ENCODE data around the gene KLK10. TPM values are rescaled to one million over a fixed set of nuclear protein-coding genes. Genes with fewer than 3 reads are reported as not detected.
"Not testable (repeated sequence)": the region's sequence is repeated elsewhere in the genome, so short reads cannot be mapped to it uniquely, and the experiment has no call there.

KLK10 gene
- total RNA-seq, 1 donor from 2014 or later: not detected

- DNase-seq (ENCODE audit: low spot score, unreplicated experiment): no peak
- Mint-ChIP-seq H3K36me3 (ENCODE audit: insufficient read depth) (no peaks in the 10 kb centered on the region), H3K27me3 (peaks cover 40% of the 10 kb centered on the region), H3K9me3 (ENCODE audit: low read depth) (no peaks in the 10 kb centered on the region), H3K27ac (peak overlapping the region; percentile 10), H3K4me3 (ENCODE audit: low read depth) (no peak overlapping the region), H3K4me1 (ENCODE audit: low read depth) (peaks cover 11% of the 10 kb centered on the region)
- TF ChIP-seq CTCF (IDR thresholded peaks at IDR 0.05; ENCODE audit: unreplicated experiment): no peak
These were observed 20.8 kb downstream of the KLK10 start for GRCh38 chr19:50998686-50999085.

- Mint-ChIP-seq H3K4me1 (ENCODE audit: low read depth) (peaks cover 11% of the 10 kb centered on the region), H3K4me3 (ENCODE audit: low read depth) (no peak overlapping the region), H3K27me3 (peaks cover 36% of the 10 kb centered on the region), H3K9me3 (ENCODE audit: low read depth) (no peaks in the 10 kb centered on the region), H3K27ac (peak overlapping the region; percentile 2), H3K36me3 (ENCODE audit: insufficient read depth) (no peaks in the 10 kb centered on the region)
- DNase-seq (ENCODE audit: low spot score, unreplicated experiment): no peak
- no peak for TF ChIP-seq CTCF (IDR thresholded peaks at IDR 0.05; ENCODE audit: unreplicated experiment)
These were observed 21.4 kb downstream of the KLK10 start for GRCh38 chr19:50998061-50998460.

GRCh38 chr19:50994129-50994528, 25.4 kb downstream of the KLK10 start:
- Mint-ChIP-seq H3K4me1 (ENCODE audit: low read depth) (peaks cover 8% of the 10 kb centered on the region), H3K4me3 (ENCODE audit: low read depth) (no peak overlapping the region), H3K27me3 (peaks cover 27% of the 10 kb centered on the region), H3K36me3 (ENCODE audit: insufficient read depth) (no peaks in the 10 kb centered on the region), H3K27ac (no peak overlapping the region), H3K9me3 (ENCODE audit: low read depth) (no peaks in the 10 kb centered on the region)
- no peak for TF ChIP-seq CTCF (IDR thresholded peaks at IDR 0.05; ENCODE audit: unreplicated experiment)
- DNase-seq (ENCODE audit: low spot score, unreplicated experiment): no peak

GRCh38 chr19:50992666-50993035, 26.9 kb downstream of the KLK10 start:
- Mint-ChIP-seq H3K27ac (no peak overlapping the region), H3K9me3 (ENCODE audit: low read depth) (no peaks in the 10 kb centered on the region), H3K36me3 (ENCODE audit: insufficient read depth) (no peaks in the 10 kb centered on the region), H3K4me1 (ENCODE audit: low read depth) (no peaks in the 10 kb centered on the region), H3K27me3 (peaks cover 34% of the 10 kb centered on the region), H3K4me3 (ENCODE audit: low read depth) (no peak overlapping the region)
- no peak for TF ChIP-seq CTCF (IDR thresholded peaks at IDR 0.05; ENCODE audit: unreplicated experiment)
- no peak for DNase-seq (ENCODE audit: low spot score, unreplicated experiment)

- not testable (repeated sequence) for H3K27ac Mint-ChIP-seq; H3K4me1 Mint-ChIP-seq (ENCODE audit: low read depth); H3K9me3 Mint-ChIP-seq (ENCODE audit: low read depth); H3K4me3 Mint-ChIP-seq (ENCODE audit: low read depth); DNase-seq (ENCODE audit: low spot score, unreplicated experiment); H3K36me3 Mint-ChIP-seq (ENCODE audit: insufficient read depth)
- H3K27me3 Mint-ChIP-seq: peaks cover 57% of the 10 kb centered on the region
These were observed 35.1 kb downstream of the KLK10 start for GRCh38 chr19:50984416-50984815.

GRCh38 chr19:50983625-50984292, 35.8 kb downstream of the KLK10 start, which contains the start of gene KLK7:
Gene KLK7, minus strand, starts transcription at chr19:50983917. Its CDS starts 1,518 bp downstream, at chr19:50982399.
- peak within 1 kb of the TSS; percentile 37 for H3K27ac Mint-ChIP-seq
- no peaks in the 10 kb centered on the region for H3K36me3 Mint-ChIP-seq (ENCODE audit: insufficient read depth)
- H3K4me1 Mint-ChIP-seq (ENCODE audit: low read depth): no peaks in the 10 kb centered on the region
- peaks cover 54% of the 10 kb centered on the region for H3K27me3 Mint-ChIP-seq
- no peak for TF ChIP-seq CTCF (IDR thresholded peaks at IDR 0.05; ENCODE audit: unreplicated experiment)
- no peak for DNase-seq (ENCODE audit: low spot score, unreplicated experiment)
- H3K4me3 Mint-ChIP-seq (ENCODE audit: low read depth): no peak within 1 kb of the TSS
- H3K9me3 Mint-ChIP-seq (ENCODE audit: low read depth): no peaks in the 10 kb centered on the region

Data from progenitor cell of endocrine pancreas (in vitro differentiated cells).